Thymus (tissue), 11 donors: Measurements from ENCODE around the gene KRT33B. TPM values are rescaled to one million over a fixed set of nuclear protein-coding genes. Genes with fewer than 3 reads are reported as not detected.

Experiments
- DNase-seq, 9 donors: peaks; one replicate each; pipeline ENCODE4 v3.0.0-alpha.2; 2013; ENCODE audit warnings: low spot score in 9 of 9, low read depth in 6 of 9, missing footprints in 1 of 9
- H3K27ac ChIP-seq, 2 donors: one replicate each; pipeline ENCODE4 v1.5.1; 2013; ENCODE audit warnings: control low read depth in 1 of 2, low read depth in 1 of 2, low read length in 1 of 2, mild to moderate bottlenecking in 1 of 2, moderate library complexity in 1 of 2
- H3K27me3 ChIP-seq, 2 donors: one replicate each; pipeline ENCODE4 v1.5.1; 2013; ENCODE audit warnings: low read length in 1 of 2; ENCODE audit not compliant: control insufficient read depth in 2 of 2, insufficient read depth in 1 of 2
- H3K36me3 ChIP-seq, 2 donors: one replicate each; pipeline ENCODE4 v1.5.1; 2013; ENCODE audit warnings: low read length in 1 of 2, mild to moderate bottlenecking in 1 of 2, moderate library complexity in 1 of 2; ENCODE audit not compliant: control insufficient read depth in 2 of 2, insufficient read depth in 2 of 2
- H3K4me1 ChIP-seq, 2 donors: one replicate each; pipeline ENCODE4 v1.5.1; 2013; ENCODE audit warnings: low read length in 2 of 2; ENCODE audit not compliant: control insufficient read depth in 2 of 2, insufficient read depth in 2 of 2
- H3K4me3 ChIP-seq, 2 donors: one replicate each; pipeline ENCODE4 v1.5.1; 2013; ENCODE audit warnings: low read length in 2 of 2, control low read depth in 1 of 2, mild to moderate bottlenecking in 1 of 2
- H3K9me3 ChIP-seq, 2 donors: one replicate each; pipeline ENCODE4 v1.5.1; 2013; ENCODE audit warnings: low read length in 1 of 2, mild to moderate bottlenecking in 1 of 2; ENCODE audit not compliant: control insufficient read depth in 2 of 2, insufficient read depth in 1 of 2
- WGBS: extraction: QIAGEN DNeasy Blood & Tissue Kit; methylation state at CpG from one replicate; pipeline ENCODE4 v1.1.7; 2013; 5-methylcytosine and 5-hydroxymethylcytosine counted together
- polyA plus RNA-seq: library from polyadenylated mRNA; stranded (reverse); fragments of 200-250 nt; gene quantifications from one replicate; pipeline ENCODE4 v1.2.3, GENCODE V29; 2013
- total RNA-seq: library from RNA; stranded (reverse); fragments of 120-200 nt; gene quantifications from one replicate; pipeline ENCODE4 v1.2.4, GENCODE V29; 2013
- donor health status: healthy.

KRT33B gene
- total and polyA plus RNA-seq, 2 donors = 1.7 to 6.1 TPM

- Histone ChIP-seq H3K36me3 (no peaks in the 10 kb centered on the region), H3K9me3 (peaks cover 0 to 8% of the 10 kb centered on the region in 2 donors), H3K27me3 (no peaks in the 10 kb centered on the region), H3K4me1 (peaks cover 0 to 4% of the 10 kb centered on the region in 2 donors), H3K27ac (peak overlapping the region in 1 of 2 donors; percentile 65), H3K4me3 (no peak overlapping the region)
- peak in 1 of 9 donors; percentile 3 for DNase-seq
- WGBS = 89% methylated on average over 3 of the region's 3 CpGs
These were observed 26.6 kb downstream of the KRT33B start for GRCh38 chr17:41343029-41343428.

- Histone ChIP-seq H3K27ac (peak overlapping the region in 1 of 2 donors; percentile 28), H3K4me1 (peaks cover 0 to 4% of the 10 kb centered on the region in 2 donors), H3K36me3 (no peaks in the 10 kb centered on the region), H3K27me3 (no peaks in the 10 kb centered on the region), H3K4me3 (no peak overlapping the region), H3K9me3 (peaks cover 0 to 8% of the 10 kb centered on the region in 2 donors)
- 90% methylated on average over 7 of the region's 7 CpGs for WGBS
- DNase-seq = peak in 1 of 9 donors; percentile 10
These were observed 28.4 kb downstream of the KRT33B start for GRCh38 chr17:41340934-41341861.

- no peaks in the 10 kb centered on the region for H3K36me3 ChIP-seq
- no peaks in the 10 kb centered on the region for H3K27me3 ChIP-seq
- H3K4me1 ChIP-seq = peaks cover 0 to 4% of the 10 kb centered on the region in 2 donors
- no peak for DNase-seq
- peaks cover 0 to 8% of the 10 kb centered on the region in 2 donors for H3K9me3 ChIP-seq
- 59% methylated on average over 3 of the region's 3 CpGs for WGBS
- peak overlapping the region in 1 of 2 donors; percentile 36 for H3K27ac ChIP-seq
- no peak overlapping the region for H3K4me3 ChIP-seq
These were observed 29.1 kb downstream of the KRT33B start for GRCh38 chr17:41340494-41340893.

- Histone ChIP-seq H3K4me3 (no peak overlapping the region), H3K27ac (peak overlapping the region; percentile 41 to 61), H3K27me3 (no peaks in the 10 kb centered on the region), H3K9me3 (peaks cover 0 to 8% of the 10 kb centered on the region in 2 donors), H3K4me1 (peaks cover 0 to 4% of the 10 kb centered on the region in 2 donors), H3K36me3 (no peaks in the 10 kb centered on the region)
- no peak for DNase-seq
- WGBS = 76% methylated on average over 2 of the region's 2 CpGs
These were observed 29.9 kb downstream of the KRT33B start for GRCh38 chr17:41339571-41340172.

- Histone ChIP-seq H3K27ac (peak overlapping the region; percentile 36 to 41), H3K4me1 (peaks cover 0 to 4% of the 10 kb centered on the region in 2 donors), H3K4me3 (no peak overlapping the region), H3K36me3 (no peaks in the 10 kb centered on the region), H3K27me3 (no peaks in the 10 kb centered on the region), H3K9me3 (peaks cover 0 to 8% of the 10 kb centered on the region in 2 donors)
- peak in 1 of 9 donors; percentile 42 for DNase-seq
- WGBS = 61% methylated on average over 5 of the region's 5 CpGs
These were observed 30.6 kb downstream of the KRT33B start for GRCh38 chr17:41338961-41339485.

- 100% methylated on average over 1 of the region's 1 CpG for WGBS
- Histone ChIP-seq H3K9me3 (no peaks in the 10 kb centered on the region), H3K4me1 (peaks cover 0 to 4% of the 10 kb centered on the region in 2 donors), H3K4me3 (no peak overlapping the region), H3K27ac (no peak overlapping the region), H3K27me3 (no peaks in the 10 kb centered on the region), H3K36me3 (no peaks in the 10 kb centered on the region)
- DNase-seq = no peak
These were observed 33.9 kb downstream of the KRT33B start for GRCh38 chr17:41335747-41336146.

- H3K27ac ChIP-seq = no peak overlapping the region
- WGBS = 79% methylated on average over 6 of the region's 6 CpGs
- no peaks in the 10 kb centered on the region for H3K9me3 ChIP-seq
- H3K4me1 ChIP-seq = peaks cover 0 to 3% of the 10 kb centered on the region in 2 donors
- H3K4me3 ChIP-seq = no peak overlapping the region
- H3K27me3 ChIP-seq = no peaks in the 10 kb centered on the region
- DNase-seq = no peak
- no peaks in the 10 kb centered on the region for H3K36me3 ChIP-seq
These were observed 35.0 kb downstream of the KRT33B start for GRCh38 chr17:41334385-41335305.

- H3K9me3 ChIP-seq = no peaks in the 10 kb centered on the region
- WGBS = 96% methylated on average over 3 of the region's 3 CpGs
- no peak overlapping the region for H3K4me3 ChIP-seq
- no peaks in the 10 kb centered on the region for H3K27me3 ChIP-seq
- H3K4me1 ChIP-seq = no peaks in the 10 kb centered on the region
- no peak overlapping the region for H3K27ac ChIP-seq
- DNase-seq = no peak
- no peaks in the 10 kb centered on the region for H3K36me3 ChIP-seq
These were observed 35.8 kb downstream of the KRT33B start for GRCh38 chr17:41333836-41334235.
